GM12874 (cell line): ENCODE results near the gene PPP1R2.

Experiments used
- TF ChIP-seq, protein P1 (sequence below): IDR thresholded peaks from 2 replicates; pipeline ENCODE4 v1.5.1; 2011; ENCODE audit warnings: low read depth, mild to moderate bottlenecking, control low read depth, low read length, moderate library complexity; ENCODE audit not compliant: insufficient read depth

PPP1R2 gene

DNA sequence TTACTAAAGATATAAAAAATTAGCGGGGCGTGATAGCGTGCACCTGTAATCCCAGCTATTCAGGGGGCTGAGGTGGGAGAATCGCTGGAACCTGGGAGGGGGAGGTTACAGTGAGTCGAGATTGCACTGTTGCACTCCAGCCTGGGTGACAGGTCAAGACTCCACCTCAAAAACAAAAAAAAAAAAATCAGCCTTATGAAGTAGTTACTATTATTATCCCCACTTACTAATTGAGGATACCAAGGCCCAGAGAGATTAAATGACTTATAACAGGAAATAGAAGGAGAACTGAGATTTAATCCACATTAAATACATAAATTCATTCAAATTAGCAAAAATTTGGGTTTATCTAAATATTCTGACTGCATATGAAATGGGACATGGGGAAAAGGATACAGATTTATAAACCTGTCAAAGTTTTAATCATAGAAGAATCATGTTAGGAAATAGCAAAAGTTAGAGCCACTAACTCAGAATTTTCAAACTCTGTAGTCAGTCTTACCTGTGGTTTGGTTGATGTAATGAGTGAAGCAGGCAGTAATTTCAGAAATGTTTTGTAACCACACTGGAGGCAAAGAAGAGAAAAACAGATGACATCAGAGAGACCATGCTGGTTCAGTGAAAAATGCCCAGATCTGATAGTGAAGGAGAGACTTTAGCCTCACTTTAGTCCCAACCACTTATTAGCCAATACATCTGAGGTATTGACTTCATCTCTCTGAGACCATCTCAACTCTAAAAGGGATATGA, 75.3 kb downstream of the PPP1R2 start:
- TF ChIP-seq, protein P1, sequence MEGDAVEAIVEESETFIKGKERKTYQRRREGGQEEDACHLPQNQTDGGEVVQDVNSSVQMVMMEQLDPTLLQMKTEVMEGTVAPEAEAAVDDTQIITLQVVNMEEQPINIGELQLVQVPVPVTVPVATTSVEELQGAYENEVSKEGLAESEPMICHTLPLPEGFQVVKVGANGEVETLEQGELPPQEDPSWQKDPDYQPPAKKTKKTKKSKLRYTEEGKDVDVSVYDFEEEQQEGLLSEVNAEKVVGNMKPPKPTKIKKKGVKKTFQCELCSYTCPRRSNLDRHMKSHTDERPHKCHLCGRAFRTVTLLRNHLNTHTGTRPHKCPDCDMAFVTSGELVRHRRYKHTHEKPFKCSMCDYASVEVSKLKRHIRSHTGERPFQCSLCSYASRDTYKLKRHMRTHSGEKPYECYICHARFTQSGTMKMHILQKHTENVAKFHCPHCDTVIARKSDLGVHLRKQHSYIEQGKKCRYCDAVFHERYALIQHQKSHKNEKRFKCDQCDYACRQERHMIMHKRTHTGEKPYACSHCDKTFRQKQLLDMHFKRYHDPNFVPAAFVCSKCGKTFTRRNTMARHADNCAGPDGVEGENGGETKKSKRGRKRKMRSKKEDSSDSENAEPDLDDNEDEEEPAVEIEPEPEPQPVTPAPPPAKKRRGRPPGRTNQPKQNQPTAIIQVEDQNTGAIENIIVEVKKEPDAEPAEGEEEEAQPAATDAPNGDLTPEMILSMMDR, result no peak

GRCh38 chr3:195466251-195466650, 76.9 kb downstream of the PPP1R2 start:
- TF ChIP-seq, protein P1, result no peak
